GM10266 (cell line): ENCODE results near the gene CADPS2.

ENCODE experiments used
- DNase-seq: peaks from one replicate; pipeline ENCODE4 v3.0.0; 2012; ENCODE audit errors: extremely low spot score
- TF ChIP-seq, protein P1 (sequence below): IDR thresholded peaks from 2 replicates; pipeline ENCODE4 v1.5.1; 2012; ENCODE audit warnings: mild to moderate bottlenecking, low read depth; ENCODE audit not compliant: control insufficient read depth, insufficient read depth; ENCODE audit errors: missing control alignments

The CADPS2 gene

GRCh38 chr7:122350701-122351100, 535.6 kb downstream of the CADPS2 start:
- TF ChIP-seq, protein P1, sequence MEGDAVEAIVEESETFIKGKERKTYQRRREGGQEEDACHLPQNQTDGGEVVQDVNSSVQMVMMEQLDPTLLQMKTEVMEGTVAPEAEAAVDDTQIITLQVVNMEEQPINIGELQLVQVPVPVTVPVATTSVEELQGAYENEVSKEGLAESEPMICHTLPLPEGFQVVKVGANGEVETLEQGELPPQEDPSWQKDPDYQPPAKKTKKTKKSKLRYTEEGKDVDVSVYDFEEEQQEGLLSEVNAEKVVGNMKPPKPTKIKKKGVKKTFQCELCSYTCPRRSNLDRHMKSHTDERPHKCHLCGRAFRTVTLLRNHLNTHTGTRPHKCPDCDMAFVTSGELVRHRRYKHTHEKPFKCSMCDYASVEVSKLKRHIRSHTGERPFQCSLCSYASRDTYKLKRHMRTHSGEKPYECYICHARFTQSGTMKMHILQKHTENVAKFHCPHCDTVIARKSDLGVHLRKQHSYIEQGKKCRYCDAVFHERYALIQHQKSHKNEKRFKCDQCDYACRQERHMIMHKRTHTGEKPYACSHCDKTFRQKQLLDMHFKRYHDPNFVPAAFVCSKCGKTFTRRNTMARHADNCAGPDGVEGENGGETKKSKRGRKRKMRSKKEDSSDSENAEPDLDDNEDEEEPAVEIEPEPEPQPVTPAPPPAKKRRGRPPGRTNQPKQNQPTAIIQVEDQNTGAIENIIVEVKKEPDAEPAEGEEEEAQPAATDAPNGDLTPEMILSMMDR: no peak
- no peak for DNase-seq

DNA sequence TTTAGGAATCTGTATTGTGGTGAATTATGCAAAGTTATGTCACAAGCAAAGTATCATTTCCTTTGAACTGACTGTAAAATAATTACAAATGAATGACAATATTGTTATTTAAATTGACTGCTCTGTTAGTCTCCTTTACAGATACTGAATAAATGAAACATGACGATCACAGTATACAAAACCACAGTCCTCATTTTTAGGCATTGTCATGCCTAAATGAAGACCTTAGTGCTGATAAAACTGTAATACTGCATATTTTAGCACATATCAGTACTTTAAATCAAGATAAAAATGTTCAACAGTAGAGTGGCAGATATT, 542.0 kb downstream of the CADPS2 start:
- no peak for DNase-seq
- TF ChIP-seq, protein P1: no peak

GRCh38 chr7:122343601-122344302, 542.5 kb downstream of the CADPS2 start:
- no peak for DNase-seq
- TF ChIP-seq, protein P1: no peak

DNA sequence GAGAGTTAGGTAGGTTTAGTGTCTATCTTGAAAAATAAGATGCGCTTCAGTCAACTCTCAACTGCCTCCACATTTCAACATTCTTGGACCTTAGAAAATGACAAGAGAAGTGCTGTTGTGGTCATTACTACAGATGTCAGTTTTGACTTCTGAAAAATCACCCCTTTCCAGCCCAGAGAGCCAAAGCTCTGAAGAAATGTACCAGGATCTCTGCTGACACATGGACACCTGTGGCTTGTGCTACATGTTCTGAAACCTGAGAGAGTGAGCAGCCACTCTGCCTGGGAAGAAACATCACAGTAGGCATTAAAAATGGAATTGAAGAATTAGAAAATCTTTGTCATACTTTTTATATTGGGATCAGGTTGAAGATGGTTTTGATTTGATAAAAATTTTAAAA, 545.8 kb downstream of the CADPS2 start:
- TF ChIP-seq, protein P1: no peak
- DNase-seq: no peak

DNA sequence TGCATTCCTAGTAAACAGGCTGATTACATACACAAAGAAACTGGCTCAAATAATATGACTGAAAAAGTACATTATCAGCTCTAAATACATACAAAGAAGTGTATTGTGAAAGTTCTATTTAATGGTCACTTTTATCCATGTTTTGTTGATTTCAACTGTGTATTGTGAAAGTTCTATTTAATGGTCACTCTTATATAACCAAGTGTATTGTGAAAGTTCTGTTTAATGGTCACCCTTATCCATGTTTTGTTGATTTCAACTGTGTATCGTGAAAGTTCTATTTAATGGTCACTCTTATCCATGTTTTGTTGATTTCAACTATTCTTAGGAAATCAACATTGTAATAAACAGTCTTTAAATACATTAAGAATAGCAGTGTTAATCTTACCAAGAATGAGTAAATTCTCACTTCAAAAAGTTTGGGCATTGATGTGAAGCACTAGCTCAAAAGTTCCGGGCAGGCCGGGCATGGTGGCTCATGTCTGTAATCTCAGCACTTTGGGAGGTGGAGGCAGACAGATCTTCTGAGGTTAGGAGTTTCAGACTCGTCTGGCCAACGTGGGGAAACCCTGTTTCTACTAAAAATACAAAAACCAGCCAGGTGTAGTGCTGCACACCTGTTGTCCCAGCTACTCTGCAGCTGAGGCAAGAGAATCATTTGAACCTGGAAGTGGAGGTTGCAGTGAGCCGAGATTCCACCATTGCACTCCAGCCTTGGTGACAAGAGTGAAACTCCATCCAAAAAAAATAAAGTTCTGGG, 546.9 kb downstream of the CADPS2 start:
- DNase-seq: no peak
- TF ChIP-seq, protein P1: no peak

GRCh38 chr7:122337011-122337410, 549.2 kb downstream of the CADPS2 start:
- TF ChIP-seq, protein P1: no peak
- no peak for DNase-seq

- TF ChIP-seq, protein P1: no peak
- DNase-seq: no peak
Observed at GRCh38 chr7:122329145-122329802, 557.0 kb downstream of the CADPS2 start.
